Activated T-helper 1 cell treated with Interleukin-2 at 50 U/mL for 16 hours (primary cell): ENCODE measurements around the gene DNAH8.

Source experiments
- DNase-seq: peaks from one replicate; pipeline ENCODE4 v3.0.0-alpha.2; 2020; ENCODE audit warnings: low read depth

Gene DNAH8

DNA sequence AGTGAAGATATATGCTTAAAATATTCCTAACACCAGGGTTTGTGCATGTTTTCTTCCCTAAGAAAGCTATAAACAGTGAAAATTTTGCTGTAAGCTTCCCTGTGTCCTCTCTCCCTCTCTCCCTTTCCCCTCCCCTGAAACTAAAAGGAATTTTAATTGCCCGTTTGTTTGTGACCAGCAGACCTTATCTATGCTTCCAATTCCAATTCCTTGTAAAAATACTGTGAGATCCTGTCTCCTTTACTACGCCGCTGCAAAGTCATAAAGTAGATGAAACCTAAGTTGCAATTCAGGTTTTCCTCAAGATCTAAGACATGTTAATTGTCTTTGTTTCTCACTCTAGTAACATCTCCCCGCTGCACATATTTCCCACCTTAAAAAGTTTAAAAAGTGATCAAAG, 82.3 kb downstream of the DNAH8 start:
- no peak for DNase-seq

DNA sequence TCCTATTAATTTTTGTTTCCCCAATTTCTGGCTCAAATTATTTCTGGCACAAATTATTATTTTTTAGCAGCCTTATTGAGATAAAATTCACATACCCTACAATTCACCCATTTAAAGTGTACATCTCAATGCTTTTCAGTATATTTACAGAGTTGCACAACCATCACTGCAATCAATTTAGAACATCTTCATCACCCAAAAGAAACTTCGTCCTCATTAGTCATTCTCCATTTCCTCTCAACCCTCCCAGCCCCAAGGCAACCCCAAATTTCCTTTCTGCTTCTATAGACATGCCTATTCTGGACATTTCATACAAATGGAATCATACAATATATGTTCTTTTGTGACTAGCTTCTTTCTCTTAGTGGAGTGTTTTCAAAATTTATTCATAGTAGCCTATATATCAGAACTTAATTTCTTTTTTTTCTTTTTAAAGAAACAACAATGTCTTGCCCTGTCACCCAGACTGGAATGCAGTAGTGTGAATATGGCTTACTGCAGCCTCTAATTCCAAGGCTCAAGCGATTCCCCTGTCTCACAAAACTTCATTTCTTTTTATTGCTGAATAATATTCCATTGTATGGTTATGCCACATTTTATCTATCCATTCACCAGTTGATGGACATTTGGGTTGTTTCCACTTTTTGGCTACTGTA, 84.5 kb downstream of the DNAH8 start:
- no peak for DNase-seq

DNA sequence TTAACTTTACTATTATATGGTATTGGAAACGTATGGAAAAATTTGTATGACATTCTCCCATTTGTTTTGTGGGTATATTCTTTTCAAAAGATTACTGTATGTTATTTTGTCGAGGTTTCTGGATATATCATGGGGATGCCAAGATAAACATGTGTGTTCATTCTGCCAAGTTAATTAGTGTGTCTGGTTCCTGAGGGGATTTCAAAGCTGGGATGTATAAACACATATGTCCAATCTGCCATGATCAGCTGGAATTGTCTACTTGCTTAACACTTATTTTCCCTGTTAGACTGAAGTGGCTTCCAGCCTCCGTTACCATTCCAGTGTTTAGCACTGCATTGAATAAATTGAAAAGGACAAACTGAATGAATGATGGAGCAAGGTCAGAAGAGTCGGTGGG, 86.2 kb downstream of the DNAH8 start:
- DNase-seq = no peak

DNA sequence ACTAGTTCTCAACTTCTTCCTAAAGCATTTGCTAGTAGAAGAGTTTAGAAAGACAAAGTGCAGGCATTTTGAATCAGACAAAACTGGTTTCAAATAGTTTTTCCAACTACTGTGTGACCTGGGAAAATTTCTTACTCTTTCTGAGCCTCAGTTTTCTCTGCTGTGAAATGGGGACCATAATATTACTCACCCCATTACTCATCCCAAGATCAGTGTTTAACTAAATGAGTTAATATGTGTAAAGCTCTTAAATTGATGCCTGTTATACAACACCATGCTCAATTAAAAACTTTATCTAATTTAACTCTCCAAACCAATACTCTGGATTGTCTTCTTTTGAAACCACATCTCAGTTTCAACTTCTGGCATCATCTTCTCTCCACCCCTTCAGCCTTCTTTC, 87.4 kb downstream of the DNAH8 start:
- DNase-seq = no peak

DNA sequence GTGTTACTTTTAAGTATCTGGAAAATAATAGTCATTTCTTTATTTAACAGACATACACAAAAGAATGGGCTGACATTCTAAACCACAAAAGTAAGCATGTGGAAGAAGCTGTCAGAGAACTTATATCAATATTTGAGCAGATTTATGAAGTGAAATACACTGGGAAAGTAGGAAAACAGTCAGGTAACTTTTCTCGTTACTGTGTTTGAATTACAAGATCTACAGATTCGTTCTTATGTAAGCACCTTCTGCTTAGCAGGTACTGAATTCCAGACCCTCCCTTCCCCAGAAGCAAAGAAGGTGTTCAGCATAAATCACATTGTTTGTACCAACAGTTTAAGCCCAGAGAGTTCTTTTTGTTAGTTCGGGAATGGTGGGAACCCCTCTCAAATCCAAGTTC, 88.0 kb downstream of the DNAH8 start:
- DNase-seq = no peak

DNA sequence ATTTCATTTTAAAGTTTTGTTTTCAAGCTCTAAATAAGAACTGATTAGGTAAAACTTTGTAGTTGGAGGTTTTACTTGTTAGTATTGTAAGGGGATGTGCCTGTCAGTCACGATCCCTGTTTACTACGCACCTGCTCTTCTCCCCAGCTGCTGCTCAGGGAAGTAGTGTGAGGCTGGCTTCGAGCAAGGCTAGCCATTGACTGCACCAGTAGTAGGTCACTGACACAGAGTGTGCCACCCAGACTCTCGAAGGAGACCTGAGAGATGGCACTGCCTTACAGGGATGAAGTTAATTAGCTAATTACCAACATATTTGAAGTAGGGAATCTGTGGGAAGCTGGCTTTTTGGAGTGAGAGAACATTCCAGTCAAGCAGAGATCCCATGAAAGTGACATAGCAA, 89.2 kb downstream of the DNAH8 start:
- no peak for DNase-seq

DNA sequence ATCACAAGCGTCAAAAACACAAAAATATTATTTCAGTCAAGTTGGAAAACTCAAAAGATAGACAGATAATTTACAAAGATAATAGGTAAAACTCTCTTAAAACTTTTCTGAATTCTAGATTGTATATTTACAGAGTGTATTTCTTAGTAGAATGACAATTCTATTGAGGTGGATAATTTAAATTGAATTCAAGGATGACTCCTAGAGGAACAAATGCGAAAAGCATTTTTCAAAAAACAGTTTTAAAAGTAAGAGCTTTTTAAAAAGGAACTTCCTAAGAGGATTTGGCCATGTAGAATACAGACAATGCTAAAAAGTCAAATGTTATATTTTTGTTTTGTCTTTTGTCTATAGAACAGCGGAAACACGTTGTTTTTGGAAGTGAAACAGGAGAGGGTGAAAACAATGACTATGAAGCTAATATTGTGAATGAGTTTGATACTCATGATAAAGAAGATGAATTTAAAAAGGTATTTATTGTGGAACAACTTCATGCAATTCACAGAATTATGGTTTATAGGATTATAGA, 90.1 kb downstream of the DNAH8 start:
- no peak for DNase-seq

DNA sequence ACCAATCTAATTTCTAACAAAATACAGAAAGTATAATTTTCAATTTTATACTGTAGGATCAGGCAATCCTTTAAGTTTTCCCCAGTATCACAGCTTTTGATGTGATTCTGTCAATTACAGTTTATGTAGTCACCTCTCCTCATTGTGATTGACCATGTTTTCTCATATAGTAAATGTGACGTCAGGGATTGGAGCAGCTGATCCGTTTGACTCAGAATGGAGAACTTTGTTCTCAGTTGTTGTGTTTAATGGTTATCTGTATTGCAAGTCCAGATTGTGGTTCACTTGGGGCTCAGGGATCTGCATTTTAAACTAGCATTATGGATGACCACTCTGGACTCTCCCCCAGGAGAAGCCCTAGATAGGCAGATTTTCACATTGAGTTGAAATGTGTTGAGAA, 90.6 kb downstream of the DNAH8 start:
- DNase-seq = no peak

DNA sequence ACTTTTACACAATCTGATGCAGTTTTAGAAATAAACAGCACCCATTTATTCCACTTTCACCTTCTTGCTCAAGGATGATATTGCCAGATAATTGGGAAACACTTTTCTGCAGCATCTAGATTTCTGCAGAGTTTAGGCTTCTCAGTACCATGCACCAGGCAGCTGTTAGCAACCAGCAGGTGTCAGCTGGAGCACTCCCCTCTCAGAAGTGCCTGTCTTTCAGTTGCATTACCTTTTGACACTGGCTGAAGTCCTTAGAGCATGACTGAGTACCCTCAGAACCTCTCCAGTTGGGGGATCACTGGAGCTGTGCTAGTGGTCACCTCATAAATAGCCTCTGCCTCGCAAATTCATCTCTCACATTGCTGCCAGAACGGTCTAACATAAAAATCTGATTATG, 91.2 kb downstream of the DNAH8 start:
- no peak for DNase-seq

DNA sequence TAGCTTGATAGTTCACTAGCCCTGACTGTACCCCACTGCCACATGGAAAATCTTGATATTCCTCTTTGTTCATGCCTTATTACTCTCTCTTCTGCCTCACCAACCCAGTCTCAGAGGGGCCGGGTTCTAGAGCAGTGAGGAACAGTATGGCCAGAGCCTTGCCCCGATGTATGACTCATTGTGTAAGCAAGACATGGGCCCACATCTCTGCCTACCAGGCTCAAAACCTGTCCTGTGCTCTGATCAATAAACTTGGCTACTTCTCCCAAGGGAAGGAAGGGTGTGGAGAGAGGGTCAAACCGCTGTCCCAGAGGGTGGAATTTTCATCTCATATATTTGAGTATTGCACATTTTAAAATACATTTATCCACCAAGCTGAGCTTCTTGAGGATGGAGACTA, 91.7 kb downstream of the DNAH8 start:
- DNase-seq = no peak

DNA sequence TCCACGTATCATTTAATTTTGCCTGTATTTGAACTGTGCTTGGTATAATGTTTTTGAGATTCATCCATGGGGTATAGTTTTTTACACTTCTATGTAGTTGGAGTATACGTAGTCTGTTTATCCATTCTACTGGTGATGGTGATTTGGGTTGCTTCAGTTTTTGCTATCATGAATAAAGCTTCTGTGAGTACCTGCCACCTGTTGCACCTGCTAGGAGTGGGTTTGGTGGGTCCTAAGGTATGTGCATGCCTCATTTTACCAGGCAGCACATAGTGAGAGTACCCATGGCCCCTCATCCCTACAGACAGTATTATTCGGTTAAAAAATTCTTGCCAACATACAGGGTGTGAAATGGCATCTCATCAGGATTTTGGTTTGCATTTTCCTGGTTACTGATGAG, 92.9 kb downstream of the DNAH8 start:
- no peak for DNase-seq

DNA sequence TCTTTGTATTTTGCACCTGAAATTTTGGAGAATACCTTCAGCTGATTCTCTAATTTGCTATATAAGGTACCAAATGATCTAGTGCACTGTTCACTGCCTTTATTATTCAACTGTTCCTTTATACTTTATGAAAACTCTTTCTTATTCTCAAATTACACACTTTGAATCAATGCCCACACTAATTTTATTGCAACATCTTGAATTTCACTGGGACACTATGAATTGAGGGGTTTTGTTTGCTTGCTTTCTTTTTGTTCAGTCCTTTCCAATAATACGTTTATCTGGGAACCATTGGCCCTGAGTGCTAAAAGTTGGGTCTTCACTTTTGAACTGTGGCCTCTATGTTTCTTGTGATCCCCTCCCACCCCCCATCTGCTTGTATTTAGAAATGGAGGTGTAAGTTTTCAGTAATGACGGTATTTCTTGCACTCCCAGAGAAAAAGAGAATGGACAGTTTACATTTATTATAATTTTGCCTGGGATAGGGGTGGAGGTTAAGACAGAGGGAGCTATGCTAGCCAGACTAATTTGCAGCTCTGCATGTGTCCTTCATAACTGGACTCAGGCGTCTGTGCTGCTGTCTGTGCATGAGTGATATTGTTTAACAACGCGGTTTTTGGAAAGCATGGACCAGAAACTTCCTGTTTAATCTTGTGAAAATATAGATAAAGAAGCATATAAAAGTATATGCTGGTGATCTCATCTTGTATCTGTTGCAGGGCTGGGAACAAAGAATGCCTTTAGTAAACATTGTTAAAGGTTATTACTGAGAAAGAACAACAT, 98.1 kb downstream of the DNAH8 start:
- no peak for DNase-seq

DNA sequence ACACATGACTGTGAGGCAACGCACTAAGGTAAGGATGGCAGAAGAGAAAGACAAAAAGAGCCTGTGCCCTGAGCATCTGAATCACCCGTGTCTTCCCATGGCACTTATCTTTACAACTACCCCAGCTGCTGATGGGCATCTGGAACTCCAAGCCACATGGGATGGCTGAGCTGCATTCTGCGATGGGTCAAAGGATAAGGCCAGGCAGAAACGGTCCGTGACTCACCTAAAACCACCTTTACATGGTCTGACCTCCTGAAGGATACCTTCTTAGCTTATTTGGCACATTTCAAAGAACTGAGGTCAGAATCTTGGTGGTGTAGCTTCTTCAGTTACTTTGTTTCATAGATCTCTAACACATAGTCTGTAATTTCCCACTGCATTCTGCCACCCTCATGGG, 99.7 kb downstream of the DNAH8 start:
- DNase-seq = no peak

DNA sequence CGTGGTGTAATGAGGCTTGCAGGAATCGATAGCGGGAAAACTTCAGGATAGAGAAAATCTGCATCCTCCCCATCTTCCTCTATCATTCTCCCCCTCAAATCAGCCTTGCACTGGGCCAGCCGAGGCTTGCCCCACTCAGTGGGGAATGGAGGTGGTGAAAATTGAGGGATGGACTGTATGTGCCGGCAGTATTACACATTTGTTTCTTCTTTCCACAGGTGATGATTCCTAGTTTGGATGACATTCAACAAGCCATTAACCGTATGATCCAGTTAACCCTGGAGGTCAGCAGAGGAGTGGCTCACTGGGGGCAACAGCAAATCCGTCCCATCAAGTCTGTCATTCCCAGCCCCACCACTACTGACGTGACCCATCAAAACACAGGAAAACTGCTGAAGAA, 100.1 kb downstream of the DNAH8 start:
- DNase-seq = no peak

DNA sequence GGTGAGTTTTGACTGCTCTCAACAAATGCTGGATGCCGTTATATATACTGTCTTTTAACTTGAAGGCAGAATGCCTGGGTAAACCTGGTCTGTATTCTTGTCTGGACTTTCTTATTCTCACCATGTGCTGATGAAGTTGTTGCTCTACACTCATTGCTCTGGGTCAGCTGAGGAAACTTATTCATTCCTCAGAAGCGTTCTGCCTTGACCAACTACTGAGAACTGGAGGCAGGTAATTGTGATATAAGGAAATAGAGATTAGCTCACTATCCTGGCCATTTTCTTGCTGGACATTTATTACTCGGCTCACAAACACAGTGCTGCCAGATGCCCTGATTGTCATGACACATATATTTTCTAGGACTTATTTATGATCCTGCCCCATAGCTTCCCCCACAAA, 103.6 kb downstream of the DNAH8 start:
- no peak for DNase-seq

DNA sequence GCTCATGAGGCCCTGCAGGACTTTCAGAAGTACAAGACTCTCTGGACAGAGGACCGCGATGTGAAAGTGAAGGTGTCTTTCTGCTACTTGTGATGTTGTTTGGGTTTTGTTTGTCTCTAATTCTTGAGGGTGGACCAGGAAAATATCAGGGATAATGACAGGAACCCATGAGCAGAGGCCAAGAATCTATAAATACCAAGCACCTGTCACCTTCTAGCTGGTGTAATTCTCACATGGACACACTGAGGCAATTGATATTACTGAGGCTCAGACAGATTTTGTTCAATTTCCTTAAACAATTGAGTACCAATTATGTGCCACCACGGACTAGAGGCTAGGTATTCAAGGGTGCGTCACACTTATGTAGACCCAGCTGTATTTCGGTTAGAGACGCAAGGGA, 107.9 kb downstream of the DNAH8 start:
- no peak for DNase-seq

DNA sequence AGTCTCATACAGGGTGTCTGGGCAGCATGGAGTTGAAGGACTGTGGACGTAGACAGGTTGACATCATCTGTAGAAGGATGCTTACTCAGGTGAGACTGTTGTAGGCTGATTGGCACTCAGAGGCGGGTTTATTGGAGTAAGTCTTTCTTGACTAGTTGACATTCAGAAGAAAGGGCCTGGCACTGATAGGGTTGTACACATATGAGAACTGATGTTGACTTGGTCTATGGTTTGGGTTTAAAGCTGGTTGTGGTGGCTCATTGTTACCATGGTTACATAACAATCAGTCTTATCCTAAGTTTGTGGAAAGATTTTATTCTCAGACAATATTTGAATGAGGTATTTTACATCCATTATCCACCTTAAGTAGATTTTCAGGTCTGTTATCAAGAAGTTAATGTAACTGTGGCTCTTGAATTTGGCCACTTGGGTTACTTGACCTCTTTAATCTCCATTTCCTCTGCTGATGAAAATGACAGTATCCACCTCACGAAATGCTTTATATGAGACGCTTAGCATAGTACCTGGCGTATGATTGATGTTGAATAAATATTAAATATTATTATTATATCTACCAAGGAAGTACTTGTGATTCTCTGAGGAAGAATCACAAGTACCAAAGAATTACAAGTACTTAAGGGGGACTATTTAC, 109.3 kb downstream of the DNAH8 start:
- no peak for DNase-seq

DNA sequence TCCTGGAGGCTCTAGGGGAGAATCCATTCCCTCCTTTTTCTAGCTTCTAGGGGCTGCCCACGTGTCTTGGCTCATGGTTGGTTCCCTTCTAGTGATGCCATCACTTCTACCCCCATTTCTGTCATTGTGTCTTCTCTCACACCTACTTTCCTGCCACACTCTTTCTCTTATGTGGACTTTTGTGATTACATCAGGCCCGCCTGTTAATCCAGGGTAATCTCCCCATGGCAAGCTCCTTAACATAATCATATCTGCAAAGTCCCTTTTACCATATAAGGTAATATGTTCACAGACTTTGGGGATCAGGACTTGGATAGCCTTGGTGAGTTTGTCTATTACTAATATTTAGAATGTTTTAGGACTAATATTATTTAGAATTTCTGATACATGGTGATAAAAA, 111.9 kb downstream of the DNAH8 start:
- DNase-seq = no peak

DNA sequence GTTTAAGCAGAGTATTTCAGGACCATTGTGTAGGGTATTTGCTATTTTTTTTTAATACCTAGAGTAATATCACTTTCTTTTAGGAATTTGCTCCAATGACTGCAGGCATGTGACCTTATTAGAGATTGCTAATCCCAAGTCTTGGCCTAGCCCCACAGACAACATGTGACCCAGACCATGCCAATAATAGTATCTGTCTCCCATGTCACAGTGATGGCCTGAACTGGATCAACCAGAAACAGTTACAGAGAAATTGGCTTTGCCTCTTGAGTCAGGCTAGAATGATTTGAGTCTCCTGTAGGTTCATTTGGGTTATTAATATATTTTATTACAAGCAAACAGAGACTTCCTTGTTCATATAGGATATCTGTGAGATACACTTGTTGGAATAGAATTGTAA, 116.8 kb downstream of the DNAH8 start:
- DNase-seq = no peak

DNA sequence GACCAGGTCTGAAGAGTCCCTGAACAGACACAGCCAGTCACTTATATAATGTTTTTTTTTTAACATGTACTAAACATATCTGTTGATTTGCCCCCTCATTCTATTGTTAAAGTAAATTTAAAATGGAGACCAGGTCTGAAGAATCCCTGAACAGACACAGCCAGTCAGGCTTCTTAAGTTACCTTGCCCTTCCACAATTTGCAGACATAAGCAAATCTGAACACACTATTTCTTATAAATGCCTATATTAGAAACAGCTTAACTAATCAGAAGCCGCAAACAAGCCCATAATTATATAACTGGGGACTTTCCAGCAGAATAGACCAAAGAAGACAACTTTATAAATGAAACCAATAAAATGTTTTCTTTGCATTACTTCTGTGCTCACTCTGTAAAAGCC, 118.2 kb downstream of the DNAH8 start:
- DNase-seq = no peak

DNA sequence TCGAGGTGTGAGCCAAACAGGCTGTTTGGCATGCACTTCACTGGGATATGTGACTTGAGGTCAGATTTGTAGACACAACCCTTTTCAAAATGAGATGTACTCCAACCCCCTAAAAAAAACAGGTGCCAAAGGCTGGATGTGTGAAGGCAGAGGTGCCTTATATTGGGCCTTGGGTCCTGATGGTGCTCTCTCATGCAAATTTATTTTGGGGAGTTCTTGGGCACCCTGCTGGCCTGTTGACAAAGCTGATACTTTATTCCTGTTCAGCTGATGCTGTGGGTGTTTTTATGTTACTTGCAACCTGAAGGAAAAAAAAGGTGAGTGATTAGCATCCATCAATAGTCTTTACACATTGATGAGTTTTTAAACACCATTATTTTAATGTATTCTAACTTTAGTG, 121.5 kb downstream of the DNAH8 start:
- DNase-seq = no peak

DNA sequence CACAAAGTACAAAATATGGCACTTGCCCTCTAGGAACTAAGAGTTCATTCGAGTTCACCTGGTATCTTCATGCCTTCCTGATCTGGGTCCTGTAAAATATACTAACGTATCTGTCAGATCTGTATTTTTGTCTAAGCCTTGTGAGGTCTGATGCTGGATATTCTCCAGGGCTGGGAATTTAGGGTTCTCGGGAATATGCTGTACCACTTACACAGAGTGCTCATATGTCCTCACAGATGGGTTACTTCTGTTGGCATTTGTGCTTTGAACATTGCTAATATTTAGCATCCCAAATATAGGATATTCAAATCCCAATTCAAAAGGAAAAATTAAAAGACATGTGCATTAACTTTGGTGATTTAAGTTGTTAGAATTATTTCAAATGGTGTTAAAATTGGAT, 122.0 kb downstream of the DNAH8 start:
- no peak for DNase-seq

DNA sequence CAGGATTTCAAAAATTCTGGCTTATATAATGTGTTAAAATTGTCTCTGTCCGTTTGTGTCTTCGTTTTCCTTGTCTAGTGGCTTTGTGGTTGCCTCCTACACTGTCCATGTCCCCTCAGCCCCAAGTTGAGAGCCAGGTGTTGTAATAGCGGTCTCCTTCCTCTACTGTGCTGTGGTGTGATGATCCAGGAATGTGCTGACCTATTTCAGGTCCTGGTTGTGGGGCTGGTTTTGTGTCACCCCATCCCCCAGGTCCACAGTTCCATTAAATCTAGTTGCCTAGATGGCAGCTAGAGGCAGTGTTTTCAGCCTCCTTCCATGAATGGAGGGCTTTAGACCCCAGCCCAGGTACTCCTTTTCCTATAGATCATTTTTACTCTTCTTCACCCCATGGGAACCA, 128.7 kb downstream of the DNAH8 start:
- no peak for DNase-seq
